SK-N-MC (cell line): ENCODE data around the gene UBTD1.

Experiments
- DNase-seq: peaks from one replicate; pipeline ENCODE4 v3.0.0-alpha.2; 2011; ENCODE audit warnings: low read depth, low spot score
- H3K27ac ChIP-seq: fragments of 200-600 bp; sonication (generic); 2 replicates; pipeline ENCODE4 v1.5.1; 2016; ENCODE audit warnings: mixed run types
- H3K36me3 ChIP-seq: fragments of 200-600 bp; sonication (generic); 2 replicates; pipeline ENCODE4 v1.6.1; 2017; ENCODE audit warnings: antibody characterized with exemption, low read length, mixed read lengths; ENCODE audit not compliant: insufficient read depth
- H3K4me3 ChIP-seq: fragments of 200-600 bp; sonication (generic); 2 replicates; pipeline ENCODE4 v1.5.1; 2016
- H3K9ac ChIP-seq: fragments of 200-600 bp; sonication (generic); 2 replicates; pipeline ENCODE4 v1.8.0; 2017; ENCODE audit warnings: mixed run types, mixed read lengths; ENCODE audit not compliant: insufficient read length
- H3K9me3 ChIP-seq: fragments of 200-600 bp; sonication (generic); 2 replicates; pipeline ENCODE4 v1.6.1; 2017; ENCODE audit warnings: low read depth, mild to moderate bottlenecking, antibody characterized with exemption, low read length, moderate library complexity, mixed read lengths
- EZH2 ChIP-seq: fragments of 200-600 bp; sonication (generic); IDR thresholded peaks from one replicate; pipeline ENCODE4 v1.6.1; 2017; ENCODE audit warnings: antibody characterized with exemption
- FOXP2 ChIP-seq: optimal IDR thresholded peaks from 2 replicates; pipeline ENCODE3; 2011; ENCODE audit warnings: mild to moderate bottlenecking, moderate library complexity; ENCODE audit not compliant: insufficient read depth; ENCODE audit errors: extremely low read length, control extremely low read depth
- POLR2AphosphoS5 ChIP-seq: IDR thresholded peaks from 2 replicates; pipeline ENCODE4 v1.6.1; 2012; ENCODE audit warnings: mild to moderate bottlenecking, low read depth, low read length, borderline replicate concordance

The UBTD1 gene

DNA sequence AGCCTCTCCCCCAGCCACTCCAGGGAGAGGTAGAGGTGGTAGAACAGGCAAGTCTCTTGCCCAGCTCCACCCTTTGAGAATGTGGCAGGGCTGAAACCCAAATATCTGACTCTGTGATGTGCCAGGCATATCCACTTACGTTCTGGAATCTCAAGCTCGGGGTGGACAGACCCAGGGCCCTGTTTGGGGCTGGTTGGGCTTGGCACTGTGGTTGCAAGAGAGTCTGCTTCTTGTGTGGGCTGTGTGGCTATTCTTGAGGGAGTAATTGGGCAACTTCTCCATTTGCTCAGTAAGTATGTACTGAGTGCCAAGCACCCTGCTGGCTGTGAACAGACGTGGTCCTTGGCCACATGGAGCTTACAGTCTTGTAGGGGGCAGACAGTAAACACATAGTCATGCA lies 4.7 kb downstream of the UBTD1 start:
- Histone ChIP-seq H3K36me3 (no peaks in the 10 kb centered on the region), H3K27ac (no peak overlapping the region), H3K9me3 (no peaks in the 10 kb centered on the region), H3K4me3 (no peak overlapping the region), H3K9ac (no peak overlapping the region)
- DNase-seq: no peak
- TF ChIP-seq EZH2 (no peak), FOXP2 (no peak), POLR2AphosphoS5 (no peak)

DNA sequence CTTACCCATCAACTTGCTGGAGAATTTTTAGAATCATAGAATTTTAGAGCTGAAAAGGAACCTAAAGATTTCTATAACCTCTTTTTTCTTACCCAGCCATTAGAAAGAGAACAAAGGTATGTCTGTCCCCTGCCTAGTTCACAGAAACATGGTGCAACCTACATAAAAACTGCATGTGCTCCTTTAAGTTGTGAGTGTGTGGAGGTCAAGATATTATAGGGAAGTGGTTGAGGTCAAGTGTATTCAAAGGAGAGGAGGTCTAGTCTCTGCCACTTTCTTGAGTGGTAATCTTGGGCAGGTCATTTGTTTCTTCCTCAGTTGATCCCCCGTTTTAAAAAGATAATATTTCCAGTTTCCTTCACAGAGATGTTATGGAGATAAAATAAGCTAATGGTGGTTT lies 6.4 kb downstream of the UBTD1 start:
- Histone ChIP-seq H3K27ac (no peak overlapping the region), H3K9me3 (no peaks in the 10 kb centered on the region), H3K9ac (no peak overlapping the region), H3K36me3 (no peaks in the 10 kb centered on the region), H3K4me3 (no peak overlapping the region)
- TF ChIP-seq FOXP2: no peak
- DNase-seq: no peak

DNA sequence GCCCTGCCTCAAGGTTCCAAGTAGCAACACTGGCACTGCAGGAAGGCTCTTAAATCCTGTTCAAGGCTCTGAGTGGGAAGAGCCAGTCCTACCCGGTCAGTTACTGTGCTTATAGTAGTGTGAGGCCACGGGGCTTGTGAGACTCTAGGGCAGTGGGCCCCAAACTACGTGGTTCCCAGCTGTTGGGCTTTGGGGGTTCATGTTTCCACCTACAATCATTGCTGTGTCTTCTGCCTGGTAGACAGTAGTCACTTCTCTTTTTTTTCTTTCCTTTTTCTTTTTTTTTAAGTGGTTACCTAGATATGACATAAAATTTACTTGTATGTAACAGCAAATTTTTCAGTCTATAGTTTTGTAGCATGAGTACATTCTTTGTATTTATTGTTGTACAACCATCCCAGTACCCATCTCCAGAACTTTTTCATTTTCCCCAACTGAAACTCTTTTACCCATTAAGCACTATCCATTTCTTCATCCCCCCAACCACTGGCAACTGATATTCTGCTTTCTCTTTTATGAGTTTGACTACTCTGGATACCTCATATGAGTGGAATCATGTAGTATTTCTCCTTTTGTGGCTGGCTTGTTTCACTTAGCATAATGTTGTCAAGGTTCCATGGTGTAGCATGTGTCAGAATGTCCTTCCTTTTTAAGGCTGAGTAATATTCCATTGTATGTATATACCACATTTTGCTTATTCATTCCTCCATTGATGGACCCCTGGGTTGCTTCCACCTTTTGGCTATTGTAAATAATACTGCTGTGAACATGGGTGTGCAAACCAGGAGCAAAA lies 7.7 kb downstream of the UBTD1 start:
- H3K36me3 ChIP-seq: no peaks in the 10 kb centered on the region
- H3K9me3 ChIP-seq: no peaks in the 10 kb centered on the region
- no peak for DNase-seq
- no peak overlapping the region for H3K27ac ChIP-seq
- no peak overlapping the region for H3K4me3 ChIP-seq
- no peak overlapping the region for H3K9ac ChIP-seq
- no peak for TF ChIP-seq EZH2
- no peak for TF ChIP-seq POLR2AphosphoS5
- TF ChIP-seq FOXP2: no peak

DNA sequence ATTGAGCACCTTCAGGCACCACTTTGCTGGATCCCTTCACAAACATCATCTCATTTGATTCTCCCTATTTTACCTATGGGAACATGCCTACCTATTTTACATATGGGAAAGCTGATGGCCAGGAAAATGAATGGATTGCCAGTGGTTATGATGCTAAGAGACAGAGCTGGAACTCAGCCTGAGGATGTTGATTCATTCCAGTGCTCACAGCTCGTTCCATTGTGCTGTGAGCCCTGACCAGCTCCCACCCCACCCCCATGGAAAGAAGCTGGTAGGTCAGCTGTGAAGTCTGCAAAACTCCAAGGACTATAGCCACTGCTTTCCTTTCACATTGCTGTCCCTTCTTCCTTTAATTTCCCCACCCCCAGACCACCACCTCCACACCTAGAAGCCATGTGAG lies 9.6 kb downstream of the UBTD1 start:
- DNase-seq: no peak
- Histone ChIP-seq H3K9me3 (no peaks in the 10 kb centered on the region), H3K27ac (no peak overlapping the region), H3K36me3 (no peaks in the 10 kb centered on the region), H3K4me3 (no peak overlapping the region), H3K9ac (no peak overlapping the region)
- TF ChIP-seq EZH2: no peak
- no peak for TF ChIP-seq POLR2AphosphoS5
- TF ChIP-seq FOXP2: no peak

DNA sequence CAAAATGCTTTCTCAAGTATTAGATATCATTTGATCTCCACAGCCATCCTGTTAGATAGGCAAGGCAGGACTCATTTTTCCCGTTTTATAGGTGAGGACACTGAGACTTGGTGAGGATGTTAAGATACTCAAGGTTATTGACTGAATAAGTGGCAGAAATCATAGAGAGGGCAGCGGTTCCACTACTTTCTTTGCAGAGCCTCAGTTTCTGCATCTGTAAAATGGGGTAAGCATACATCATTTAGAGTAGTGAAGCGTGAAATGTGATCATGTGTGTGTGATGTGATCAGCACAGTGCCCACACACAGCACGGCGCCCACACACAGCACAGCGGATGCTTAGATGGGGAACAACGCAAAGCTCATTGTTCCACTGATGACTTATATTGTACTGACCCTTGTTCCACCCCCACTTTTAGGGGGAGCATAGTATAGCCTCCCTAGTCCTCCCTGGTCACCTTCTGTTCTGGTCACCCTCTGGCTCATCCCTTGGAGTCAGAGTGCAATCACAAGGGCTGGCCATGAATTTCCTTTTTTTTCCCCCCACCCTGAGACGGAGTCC lies 10.5 kb downstream of the UBTD1 start:
- no peak overlapping the region for H3K4me3 ChIP-seq
- no peak for DNase-seq
- no peaks in the 10 kb centered on the region for H3K9me3 ChIP-seq
- no peak overlapping the region for H3K9ac ChIP-seq
- H3K36me3 ChIP-seq: no peaks in the 10 kb centered on the region
- no peak overlapping the region for H3K27ac ChIP-seq
- TF ChIP-seq FOXP2: no peak
- TF ChIP-seq EZH2: no peak
- TF ChIP-seq POLR2AphosphoS5: no peak

DNA sequence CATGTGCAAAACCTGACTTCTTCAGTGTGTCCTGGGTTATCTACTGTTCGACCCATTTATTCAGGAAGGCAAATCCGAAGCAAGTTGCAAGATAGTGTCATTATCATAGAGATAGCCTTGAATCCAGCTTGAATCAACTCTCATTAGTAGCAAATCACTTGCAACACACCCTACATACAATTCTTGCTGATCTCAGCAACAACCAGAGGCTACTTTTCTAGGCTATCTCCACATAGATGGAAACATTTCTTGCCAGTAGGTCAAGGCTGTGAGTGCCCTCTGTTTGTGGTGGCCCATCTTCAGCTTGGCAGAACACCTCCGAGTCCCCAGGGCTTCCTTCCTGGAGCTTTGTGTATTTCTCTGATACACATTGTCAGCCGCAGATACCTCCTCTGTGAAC lies 12.0 kb downstream of the UBTD1 start:
- H3K9ac ChIP-seq: no peak overlapping the region
- H3K9me3 ChIP-seq: no peaks in the 10 kb centered on the region
- H3K4me3 ChIP-seq: no peak overlapping the region
- no peak overlapping the region for H3K27ac ChIP-seq
- H3K36me3 ChIP-seq: no peaks in the 10 kb centered on the region
- no peak for DNase-seq
- no peak for TF ChIP-seq POLR2AphosphoS5
- no peak for TF ChIP-seq FOXP2
- TF ChIP-seq EZH2: no peak

DNA sequence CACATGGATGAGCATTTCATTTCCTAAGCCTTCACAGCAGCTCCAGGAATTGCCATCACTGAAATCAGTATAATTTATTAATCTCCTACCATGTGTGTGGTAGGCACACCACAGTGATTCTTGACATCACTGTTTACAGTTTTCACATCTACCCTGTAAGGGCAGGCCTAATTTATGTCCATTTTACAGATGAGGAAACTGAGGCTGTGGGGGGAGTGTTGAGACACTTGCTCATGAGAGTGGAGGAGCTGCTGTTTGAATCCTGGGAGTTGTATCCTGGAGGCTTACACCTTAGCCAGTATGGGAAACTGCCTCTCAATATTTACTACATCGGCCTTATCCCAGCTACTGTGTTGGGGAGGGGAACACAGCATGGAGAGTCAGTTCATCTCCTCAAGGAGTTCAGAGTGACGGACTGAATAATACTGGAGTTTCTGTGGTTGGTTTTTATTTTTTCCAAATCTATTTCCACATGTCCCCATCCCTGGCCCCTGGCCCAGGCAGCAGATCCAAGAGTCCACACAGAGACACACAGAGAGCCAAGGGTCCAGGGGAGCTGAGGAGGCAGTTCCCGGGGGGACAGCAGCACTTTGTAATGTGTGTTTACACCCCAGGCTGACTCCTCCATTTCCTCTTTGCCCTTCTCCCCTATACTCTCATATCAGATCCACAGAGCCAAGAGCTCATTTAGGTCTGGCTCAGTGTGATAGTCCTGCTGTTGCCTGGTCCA lies 13.2 kb downstream of the UBTD1 start:
- no peak overlapping the region for H3K9ac ChIP-seq
- TF ChIP-seq EZH2: no peak
- no peak for TF ChIP-seq FOXP2
- TF ChIP-seq POLR2AphosphoS5: no peak
- H3K27ac ChIP-seq: no peak overlapping the region
- DNase-seq: no peak
- no peak overlapping the region for H3K4me3 ChIP-seq
- H3K9me3 ChIP-seq: no peaks in the 10 kb centered on the region
- no peaks in the 10 kb centered on the region for H3K36me3 ChIP-seq

DNA sequence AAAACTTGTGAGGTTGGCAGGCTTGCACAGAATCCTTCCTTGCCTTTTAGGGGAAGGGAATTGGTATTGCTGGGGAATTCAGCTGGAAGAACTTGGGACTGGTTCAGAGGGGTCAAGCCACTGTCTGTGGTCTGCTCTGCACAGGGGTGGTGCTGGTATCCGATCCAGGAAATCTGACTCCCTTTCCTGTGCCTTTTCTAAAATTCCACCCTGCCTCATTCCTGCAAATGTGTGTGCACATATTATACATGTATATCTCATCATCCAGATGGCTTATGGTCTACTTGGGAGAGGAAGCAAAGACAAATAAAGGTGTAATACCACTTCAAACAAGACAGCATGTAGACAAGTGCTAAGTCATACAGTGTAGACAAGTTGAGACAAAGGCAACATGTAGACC lies 14.3 kb downstream of the UBTD1 start:
- H3K9ac ChIP-seq: no peak overlapping the region
- no peaks in the 10 kb centered on the region for H3K9me3 ChIP-seq
- H3K36me3 ChIP-seq: no peaks in the 10 kb centered on the region
- DNase-seq: no peak
- H3K27ac ChIP-seq: no peak overlapping the region
- no peak overlapping the region for H3K4me3 ChIP-seq
- TF ChIP-seq EZH2: no peak
- TF ChIP-seq POLR2AphosphoS5: no peak
- no peak for TF ChIP-seq FOXP2

DNA sequence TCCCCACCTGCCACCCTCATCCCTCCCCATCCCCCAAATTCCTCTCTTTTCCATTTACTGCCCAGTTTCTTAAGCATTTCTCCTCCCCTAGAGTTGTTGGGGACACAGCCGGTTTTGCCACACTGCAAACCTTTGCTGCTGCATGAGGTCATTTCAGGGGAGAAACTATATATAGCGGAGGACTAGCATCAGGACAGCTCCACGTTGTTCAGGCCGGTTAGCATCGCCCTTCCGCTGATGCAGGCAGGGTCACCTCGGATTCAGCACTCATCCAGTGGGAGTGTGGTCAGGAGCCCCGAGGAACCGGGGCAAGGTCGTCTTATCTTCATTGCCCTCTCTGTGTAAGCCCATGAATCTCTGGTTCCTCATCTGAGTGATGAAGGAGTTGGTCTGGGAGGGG lies 15.6 kb downstream of the UBTD1 start:
- no peak overlapping the region for H3K27ac ChIP-seq
- H3K9me3 ChIP-seq: no peaks in the 10 kb centered on the region
- no peak overlapping the region for H3K9ac ChIP-seq
- DNase-seq: no peak
- no peak for TF ChIP-seq FOXP2
- TF ChIP-seq EZH2: no peak
- no peak for TF ChIP-seq POLR2AphosphoS5
- no peak overlapping the region for H3K4me3 ChIP-seq
- H3K36me3 ChIP-seq: no peaks in the 10 kb centered on the region
